NB4 (cell line): ENCODE results near the gene PDHX.

Experiments
- DNase-seq: peaks from one replicate; pipeline ENCODE4 v3.0.0; 2010; ENCODE audit warnings: low read depth
- H3K4me3 ChIP-seq: one replicate; pipeline ENCODE4 v1.5.1; 2011; ENCODE audit warnings: mild to moderate bottlenecking, low read depth, low read length, moderate library complexity
- MYC ChIP-seq: IDR thresholded peaks from 2 replicates; pipeline ENCODE4 v1.6.1; 2011; ENCODE audit warnings: low read depth, low read length
- POLR2A ChIP-seq: IDR thresholded peaks from 2 replicates; pipeline ENCODE4 v1.6.1; 2011; ENCODE audit warnings: mild to moderate bottlenecking; ENCODE audit not compliant: insufficient read length; ENCODE audit errors: extremely low read depth
- TF ChIP-seq, protein P1 (sequence below): IDR thresholded peaks from 2 replicates; pipeline ENCODE4 v1.6.1; 2011; ENCODE audit warnings: low read depth, low read length
- TF ChIP-seq, protein P2 (sequence below): IDR thresholded peaks from one replicate; pipeline ENCODE4 v1.5.1; 2012; ENCODE audit warnings: low read depth, low read length

The PDHX gene

DNA sequence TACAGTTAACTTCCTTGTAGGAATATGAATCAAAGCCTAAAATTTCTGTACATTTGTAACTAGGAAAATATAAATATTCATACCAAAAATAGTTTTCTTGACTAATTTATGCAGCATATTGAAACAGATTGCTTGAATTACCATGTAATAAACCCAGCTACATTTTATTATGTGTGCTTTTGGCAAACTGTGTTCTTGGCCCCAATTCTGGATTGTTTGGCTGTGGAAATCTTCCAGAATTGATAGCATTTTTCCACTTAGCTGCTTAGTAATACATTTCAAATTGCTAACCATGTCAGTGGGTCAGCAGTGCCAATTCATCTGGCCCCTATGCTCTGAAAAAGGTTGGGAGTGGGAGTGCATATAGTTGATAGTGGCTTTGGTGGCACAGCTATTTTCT lies 32.3 kb downstream of the PDHX start:
- TF ChIP-seq MYC (no peak), POLR2A (no peak)
- TF ChIP-seq, protein P1, sequence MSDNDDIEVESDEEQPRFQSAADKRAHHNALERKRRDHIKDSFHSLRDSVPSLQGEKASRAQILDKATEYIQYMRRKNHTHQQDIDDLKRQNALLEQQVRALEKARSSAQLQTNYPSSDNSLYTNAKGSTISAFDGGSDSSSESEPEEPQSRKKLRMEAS, result no peak
- TF ChIP-seq, protein P2, sequence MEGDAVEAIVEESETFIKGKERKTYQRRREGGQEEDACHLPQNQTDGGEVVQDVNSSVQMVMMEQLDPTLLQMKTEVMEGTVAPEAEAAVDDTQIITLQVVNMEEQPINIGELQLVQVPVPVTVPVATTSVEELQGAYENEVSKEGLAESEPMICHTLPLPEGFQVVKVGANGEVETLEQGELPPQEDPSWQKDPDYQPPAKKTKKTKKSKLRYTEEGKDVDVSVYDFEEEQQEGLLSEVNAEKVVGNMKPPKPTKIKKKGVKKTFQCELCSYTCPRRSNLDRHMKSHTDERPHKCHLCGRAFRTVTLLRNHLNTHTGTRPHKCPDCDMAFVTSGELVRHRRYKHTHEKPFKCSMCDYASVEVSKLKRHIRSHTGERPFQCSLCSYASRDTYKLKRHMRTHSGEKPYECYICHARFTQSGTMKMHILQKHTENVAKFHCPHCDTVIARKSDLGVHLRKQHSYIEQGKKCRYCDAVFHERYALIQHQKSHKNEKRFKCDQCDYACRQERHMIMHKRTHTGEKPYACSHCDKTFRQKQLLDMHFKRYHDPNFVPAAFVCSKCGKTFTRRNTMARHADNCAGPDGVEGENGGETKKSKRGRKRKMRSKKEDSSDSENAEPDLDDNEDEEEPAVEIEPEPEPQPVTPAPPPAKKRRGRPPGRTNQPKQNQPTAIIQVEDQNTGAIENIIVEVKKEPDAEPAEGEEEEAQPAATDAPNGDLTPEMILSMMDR, result no peak
- no peak overlapping the region for H3K4me3 ChIP-seq

DNA sequence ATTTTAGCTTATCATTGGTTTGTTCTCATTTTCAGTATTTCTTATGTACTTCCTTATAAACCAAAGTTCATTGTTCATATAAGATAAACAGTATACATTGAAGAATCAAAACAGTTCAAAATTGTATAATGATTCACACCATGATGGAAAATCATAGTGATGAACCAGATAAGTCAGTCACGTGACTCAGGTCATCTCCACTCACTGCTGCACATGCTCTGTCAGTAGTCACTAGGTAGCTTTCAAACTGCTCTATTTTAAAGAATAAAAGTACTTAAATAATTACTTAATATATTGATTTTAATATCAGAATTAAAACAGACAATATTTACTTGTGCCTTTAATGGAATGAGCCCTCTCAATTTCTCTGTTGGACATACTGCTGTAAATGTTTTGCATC lies 37.5 kb downstream of the PDHX start:
- no peak overlapping the region for H3K4me3 ChIP-seq
- DNase-seq, result no peak
- TF ChIP-seq, protein P2, result no peak

More for the DNA sequence above, 32.3 kb downstream of the PDHX start:
- no peak for DNase-seq

DNA sequence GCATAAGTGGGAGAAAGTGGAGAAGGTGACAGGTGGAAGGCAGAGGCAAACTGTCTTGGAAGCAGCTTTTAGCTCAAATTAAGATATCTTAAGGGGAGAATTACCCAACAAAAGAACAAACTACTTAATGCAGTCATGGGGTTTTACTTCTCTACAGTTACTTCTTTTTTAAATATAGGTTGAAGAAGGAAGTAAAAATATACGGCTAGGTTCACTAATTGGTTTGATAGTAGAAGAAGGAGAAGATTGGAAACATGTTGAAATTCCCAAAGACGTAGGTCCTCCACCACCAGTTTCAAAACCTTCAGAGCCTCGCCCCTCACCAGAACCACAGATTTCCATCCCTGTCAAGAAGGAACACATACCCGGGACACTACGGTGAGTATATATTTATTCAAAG lies 40.8 kb downstream of the PDHX start:
- no peak overlapping the region for H3K4me3 ChIP-seq
- no peak for TF ChIP-seq MYC
- TF ChIP-seq, protein P2, result no peak
- TF ChIP-seq POLR2A, result no peak
- TF ChIP-seq, protein P1, result no peak
- DNase-seq, result no peak

DNA sequence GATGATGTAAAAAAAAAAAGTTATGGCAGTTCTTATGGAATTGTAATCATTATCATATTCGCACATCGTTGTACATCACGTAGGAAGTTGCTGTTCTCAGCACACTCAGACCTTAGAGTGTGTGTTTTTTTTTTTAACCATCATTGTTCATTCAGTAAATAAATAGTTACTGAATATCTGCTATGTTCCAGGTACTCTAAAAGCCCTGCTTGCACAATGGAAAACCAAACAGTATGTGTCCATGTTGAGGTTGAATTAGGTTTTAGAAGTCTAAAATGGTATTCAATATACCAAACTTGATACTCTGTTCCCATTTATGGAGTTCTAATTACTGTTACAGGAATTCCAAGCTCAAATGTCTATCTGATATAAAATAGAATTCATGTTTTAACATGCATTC lies 41.2 kb downstream of the PDHX start:
- no peak overlapping the region for H3K4me3 ChIP-seq
- no peak for DNase-seq
- TF ChIP-seq POLR2A, result no peak

DNA sequence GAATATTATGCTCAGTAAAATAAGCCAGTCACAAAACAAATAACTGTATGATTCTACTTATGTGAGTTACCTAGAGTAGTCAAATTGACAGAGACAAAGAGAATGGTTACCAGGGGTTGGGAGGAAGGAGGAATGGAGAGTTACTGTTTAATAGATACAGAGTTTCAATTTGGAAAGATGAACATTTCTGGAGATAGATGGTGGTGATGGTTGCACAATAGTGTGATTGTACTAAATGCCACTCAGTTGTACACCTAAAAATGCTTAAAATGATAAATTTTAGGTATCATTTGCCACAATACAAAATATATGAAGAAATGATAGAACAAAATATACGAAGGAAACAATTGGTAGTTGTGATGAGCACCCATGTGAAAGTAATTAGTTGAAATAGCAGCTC lies 43.4 kb downstream of the PDHX start:
- DNase-seq, result no peak
- TF ChIP-seq, protein P2, result no peak
- TF ChIP-seq MYC (no peak), POLR2A (no peak)
- TF ChIP-seq, protein P1, result no peak
- no peak overlapping the region for H3K4me3 ChIP-seq

DNA sequence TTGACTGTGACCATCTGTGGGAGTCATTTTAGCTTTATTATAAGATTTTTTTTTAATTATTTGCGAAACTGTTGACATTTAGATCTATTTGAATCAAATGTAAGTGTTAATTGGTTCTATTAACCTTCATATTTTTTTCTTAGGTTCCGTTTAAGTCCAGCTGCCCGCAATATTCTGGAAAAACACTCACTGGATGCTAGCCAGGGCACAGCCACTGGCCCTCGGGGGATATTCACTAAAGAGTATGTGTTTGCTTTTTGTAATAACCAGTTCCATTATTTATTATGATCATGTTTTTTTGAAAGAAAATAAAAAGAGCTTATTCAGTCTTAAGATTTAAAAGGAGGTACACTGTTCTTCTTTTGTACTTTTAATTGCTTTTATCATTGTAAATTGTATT lies 43.9 kb downstream of the PDHX start:
- H3K4me3 ChIP-seq, result no peak overlapping the region
- TF ChIP-seq MYC (no peak), POLR2A (no peak)
- TF ChIP-seq, protein P2, result no peak
- TF ChIP-seq, protein P1, result no peak
- DNase-seq, result no peak
